Fibroblast of villous mesenchyme (primary cell): Measurements from ENCODE around the gene BUB1B. TPM values are rescaled to one million over a fixed set of nuclear protein-coding genes. Genes with fewer than 3 reads are reported as not detected.

Experiments
- DNase-seq: peaks from one replicate; pipeline ENCODE4 v3.0.0-alpha.2; 2010; ENCODE audit warnings: low read depth
- H3K4me3 ChIP-seq: 2 replicates; pipeline ENCODE4 v1.5.1; 2011; ENCODE audit warnings: low read depth, mild to moderate bottlenecking, low read length
- CTCF ChIP-seq: IDR thresholded peaks from 2 replicates; pipeline ENCODE4 v1.5.1; 2012; ENCODE audit warnings: low read depth, mild to moderate bottlenecking, low read length; ENCODE audit not compliant: insufficient read depth
- total RNA-seq: library from RNA; depleted of rRNA; stranded (reverse); fragments of >200 nt; gene quantifications from 2 replicates; pipeline ENCODE4 v1.2.3, GENCODE V29; 2012

Gene BUB1B
- total RNA-seq, 1 donor = 19.9 TPM

- DNase-seq = no peak
These were observed 87.3 kb downstream of the BUB1B start for GRCh38 chr15:40248006-40248783.

GRCh38 chr15:40249477-40250303 is 88.8 kb downstream of the BUB1B start:
- no peak for TF ChIP-seq CTCF
- H3K4me3 ChIP-seq = no peak overlapping the region
- DNase-seq = peak; percentile 67

More at GRCh38 chr15:40248006-40248783, 87.3 kb downstream of the BUB1B start:
- no peak for TF ChIP-seq CTCF
- H3K4me3 ChIP-seq = no peak overlapping the region

- no peak for TF ChIP-seq CTCF
- H3K4me3 ChIP-seq = no peak overlapping the region
- no peak for DNase-seq
These were observed 89.4 kb downstream of the BUB1B start for GRCh38 chr15:40250304-40250656.

GRCh38 chr15:40250771-40251483 is 90.1 kb downstream of the BUB1B start:
- no peak for TF ChIP-seq CTCF
- DNase-seq = no peak
- H3K4me3 ChIP-seq = no peak overlapping the region

- no peak for DNase-seq
These were observed 90.7 kb downstream of the BUB1B start for GRCh38 chr15:40251486-40252140.

GRCh38 chr15:40252141-40252437 is 91.2 kb downstream of the BUB1B start:
- TF ChIP-seq CTCF = no peak
- DNase-seq = no peak
- no peak overlapping the region for H3K4me3 ChIP-seq

More at GRCh38 chr15:40251486-40252140, 90.7 kb downstream of the BUB1B start:
- no peak for TF ChIP-seq CTCF
- no peak overlapping the region for H3K4me3 ChIP-seq
